Measurements from ENCODE around the gene CLDN19.

- no peak for TF ChIP-seq REST (IDR thresholded peaks at IDR 0.05; ENCODE audit: insufficient read depth in 1 of 2, low read depth in 2 of 2, low read length in 2 of 2)
- TF ChIP-seq POLR2AphosphoS5 (IDR thresholded peaks at IDR 0.05; ENCODE audit: low read depth, low read length): no peak
- no peak for TF ChIP-seq SIN3A (IDR thresholded peaks at IDR 0.05; ENCODE audit: borderline replicate concordance, insufficient read depth, low read length)
Measured at GRCh38 chr1:42730988-42731387, 9.0 kb downstream of the CLDN19 start.
